Bone marrow (tissue), 2 donors: Measurements from ENCODE around the gene L3HYPDH.
"Not testable (repeated sequence)": the region's sequence is repeated elsewhere in the genome, so short reads cannot be mapped to it uniquely, and the experiment has no call there.

Experiments used
- DNase-seq, 2 donors: peaks; one replicate each; lab custom pipeline; 2025; lab: John Stamatoyannopoulos, UW

The L3HYPDH gene

DNA sequence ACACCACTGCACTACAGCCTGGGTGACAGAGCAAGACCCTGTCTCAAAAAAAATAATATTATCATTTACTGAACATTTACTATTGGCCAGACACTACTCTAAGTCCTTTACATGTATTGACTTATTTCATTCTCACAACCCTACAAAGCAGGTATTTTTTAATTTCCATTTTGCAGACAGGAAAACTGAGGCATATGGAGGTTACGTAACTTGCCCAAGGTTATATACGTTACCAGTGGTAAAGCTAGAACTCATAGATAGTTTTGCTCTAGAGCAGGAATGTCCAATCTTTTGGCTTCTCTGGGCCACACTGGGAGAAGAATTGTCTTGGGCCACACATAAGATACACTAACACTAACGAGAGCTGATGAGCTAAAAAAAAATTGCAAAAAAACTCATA is 5.7 kb downstream of the L3HYPDH start:
- DNase-seq: no peak

DNA sequence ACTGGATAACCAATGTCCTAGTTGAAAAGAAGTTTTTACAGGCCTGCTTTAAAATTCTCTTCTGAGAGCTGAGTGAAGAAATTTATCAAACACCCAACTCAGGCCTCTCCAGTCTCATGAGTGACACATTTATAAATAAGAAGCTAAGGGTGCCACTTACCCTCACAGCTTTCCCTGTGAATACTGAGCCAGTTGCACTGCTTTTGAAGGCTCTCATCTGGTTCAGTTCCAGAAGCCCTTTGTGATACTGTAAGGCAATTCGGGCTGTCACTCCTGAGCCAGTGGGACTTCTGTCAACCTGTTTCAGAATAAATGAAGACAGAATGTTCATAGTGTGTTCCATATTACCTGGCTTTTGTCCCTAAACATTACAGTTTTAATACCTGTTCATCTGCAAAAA is 8.5 kb downstream of the L3HYPDH start:
- no peak for DNase-seq

DNA sequence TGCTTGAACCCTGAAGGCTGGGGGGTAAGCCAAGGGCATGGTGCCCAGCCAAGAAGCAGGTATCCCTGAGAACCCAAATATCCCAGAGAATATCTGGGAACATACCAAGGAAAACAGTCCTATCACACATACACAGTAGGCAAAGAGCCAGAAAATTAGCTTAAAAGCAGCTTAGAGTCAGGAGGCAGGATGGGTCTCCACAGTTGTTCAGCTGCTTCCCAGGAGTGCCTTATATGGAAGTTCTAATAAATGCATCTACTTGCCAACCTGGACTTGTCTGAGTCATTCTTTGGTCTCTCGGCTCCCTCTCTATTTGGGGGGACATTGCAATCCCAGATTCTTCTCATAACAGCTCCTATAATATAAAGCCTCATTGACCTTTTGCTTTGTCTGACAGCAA is 10.0 kb downstream of the L3HYPDH start:
- DNase-seq: no peak

DNA sequence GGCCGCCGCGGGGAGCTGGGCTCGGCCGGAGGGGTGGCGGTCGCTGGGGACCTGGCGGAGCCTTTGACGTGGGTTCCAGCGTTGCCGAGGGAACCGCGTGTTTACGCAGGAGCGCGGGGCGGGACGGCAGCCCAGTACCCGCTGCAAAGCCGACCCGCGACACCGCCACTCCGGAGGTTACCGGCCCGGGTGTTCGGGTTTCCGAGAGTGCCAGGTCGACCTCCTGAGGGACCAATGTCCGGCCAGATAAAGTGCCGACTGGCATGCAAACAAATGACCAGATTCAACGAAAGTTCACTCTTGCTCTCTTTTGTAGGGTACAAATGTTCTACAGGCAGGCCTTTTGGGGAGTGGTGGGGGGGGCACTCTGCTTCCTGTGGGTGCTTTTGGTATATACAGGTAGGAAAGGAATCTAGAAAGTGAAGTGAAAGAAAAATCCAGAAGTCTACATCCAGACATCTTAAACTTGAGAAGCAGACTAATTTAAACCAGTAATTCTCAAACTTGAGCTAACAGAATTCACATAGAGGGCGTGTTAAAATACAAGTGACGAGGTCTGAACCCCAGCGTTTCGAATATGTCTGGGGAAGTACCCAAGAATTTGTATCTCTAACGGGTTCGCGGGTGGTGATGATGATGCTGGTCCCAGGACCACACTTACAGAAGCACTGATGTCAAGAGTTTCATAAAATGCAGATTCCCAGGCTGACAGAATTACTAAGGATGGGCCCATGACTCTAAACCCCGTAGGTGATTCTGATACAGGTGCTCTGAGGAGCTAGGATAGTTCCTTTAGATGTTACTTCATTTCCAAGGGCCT is 18.7 kb downstream of the L3HYPDH start, which contains the start of gene GPR135:
Gene GPR135 (minus strand): TSS at position 65 of the 820 bp plus-strand sequence. CDS start 154 bp downstream, outside the sequence.
- DNase-seq: no peak

DNA sequence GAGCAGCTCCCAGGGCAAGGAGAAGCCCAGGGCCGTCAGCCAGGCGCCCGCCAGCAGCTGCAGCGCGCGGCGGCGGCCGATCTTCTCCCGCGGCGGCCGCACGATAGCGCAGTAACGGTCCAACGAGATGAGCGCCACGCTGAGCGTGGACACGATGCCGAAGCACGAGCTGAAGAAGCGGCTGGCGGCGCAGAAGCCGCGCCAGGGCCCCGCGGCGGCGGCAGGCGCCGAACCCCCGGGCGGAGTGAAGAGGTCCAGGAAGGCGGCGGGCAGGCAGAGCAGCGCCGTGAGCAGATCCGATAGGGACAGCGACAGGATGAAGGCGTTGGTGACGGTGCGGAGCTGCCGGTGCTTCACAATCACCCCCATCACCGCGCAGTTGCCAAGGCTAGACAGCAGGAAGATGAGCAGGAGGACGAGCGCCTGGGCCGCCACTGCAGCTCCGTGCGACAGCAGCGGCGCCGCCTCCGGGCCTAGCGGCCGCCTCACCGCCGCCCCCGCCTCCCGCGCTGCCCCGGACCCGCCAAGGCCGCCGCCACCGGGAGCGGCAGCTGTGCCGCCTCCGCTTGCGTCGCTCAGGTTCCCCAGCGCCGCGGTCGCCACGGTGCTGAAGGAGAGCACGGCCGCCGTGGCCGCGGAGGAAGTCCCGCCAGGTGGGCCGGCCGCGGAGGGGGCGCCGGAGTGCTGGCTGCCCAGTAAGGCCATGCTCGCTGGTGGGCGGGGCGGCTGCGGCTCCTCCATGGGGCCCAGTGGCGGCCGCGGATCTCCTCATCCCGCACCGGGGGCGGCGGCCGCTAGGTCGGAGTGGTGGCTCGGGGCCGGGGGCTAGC is 19.5 kb downstream of the L3HYPDH start:
- DNase-seq: peak; percentile 7 to 41

DNA sequence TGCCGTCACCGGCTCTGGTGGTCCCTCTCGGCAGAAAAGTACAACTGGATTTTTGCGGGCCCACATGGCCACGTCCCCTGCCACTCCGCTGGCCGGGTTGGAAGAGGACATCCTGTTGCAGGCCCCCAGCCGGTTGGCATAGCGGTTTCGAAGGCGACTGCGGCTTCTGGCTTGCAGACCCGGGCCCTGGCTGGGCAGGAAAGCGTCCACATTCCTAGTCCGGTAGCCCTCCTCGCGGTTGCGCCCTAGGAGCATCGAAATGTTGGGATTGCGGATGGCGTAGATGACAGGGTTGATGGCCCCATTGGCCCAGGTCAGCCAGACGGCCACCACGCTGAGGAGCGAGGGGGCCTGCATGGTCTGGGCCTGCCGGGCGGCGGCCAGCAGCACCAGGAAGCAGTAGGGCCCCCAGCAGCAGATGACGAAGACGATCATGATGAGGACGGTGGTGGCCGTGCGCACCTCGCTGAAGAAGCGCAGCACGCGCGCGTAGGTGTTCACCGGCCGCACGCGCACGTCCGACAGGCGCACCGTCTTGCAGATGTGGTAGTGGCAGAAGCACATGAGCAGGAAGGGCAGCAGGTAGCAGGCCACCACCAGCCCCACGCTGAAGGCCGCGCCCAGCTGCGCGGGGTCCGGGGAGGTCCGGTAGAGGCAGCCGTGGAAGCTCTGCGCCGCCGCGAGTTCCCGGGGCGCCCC is 20.3 kb downstream of the L3HYPDH start:
- DNase-seq: no peak

DNA sequence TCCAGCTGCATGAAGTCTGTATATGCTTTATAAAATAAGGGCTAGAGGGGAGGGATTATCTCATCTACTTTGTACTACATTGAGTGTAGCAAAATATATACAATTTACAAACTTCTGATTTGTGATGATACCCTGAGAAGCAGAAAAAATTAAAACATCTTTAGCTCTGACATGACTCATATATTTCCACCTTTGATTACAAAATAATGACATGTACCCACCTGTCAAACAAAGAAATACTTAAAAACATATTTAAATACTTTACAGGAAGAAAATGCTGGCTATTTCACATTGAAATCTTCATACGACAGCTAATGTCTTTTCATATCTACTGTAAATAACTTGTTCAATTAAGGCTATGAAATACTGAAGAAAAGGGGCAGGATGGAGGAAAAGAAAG is 22.3 kb downstream of the L3HYPDH start:
- DNase-seq: no peak

DNA sequence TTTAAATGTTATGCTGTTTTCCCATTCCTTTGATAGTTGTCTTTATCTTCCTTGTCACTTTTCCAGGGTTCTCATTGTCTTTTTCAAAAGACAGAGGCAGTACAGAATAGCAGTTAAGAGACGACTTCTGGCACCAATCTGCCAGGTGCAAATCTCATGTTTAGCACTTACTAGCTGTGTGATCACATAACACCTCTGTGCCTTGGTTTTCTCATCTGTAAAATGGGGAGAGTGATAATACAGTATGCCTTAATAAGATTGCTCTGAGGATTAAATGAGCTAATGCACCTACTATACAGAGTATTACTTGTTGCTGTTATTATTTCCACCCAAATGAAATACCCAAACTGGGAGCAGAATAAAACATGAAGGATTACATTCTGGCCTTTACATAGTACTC is 23.8 kb downstream of the L3HYPDH start:
- no peak for DNase-seq

DNA sequence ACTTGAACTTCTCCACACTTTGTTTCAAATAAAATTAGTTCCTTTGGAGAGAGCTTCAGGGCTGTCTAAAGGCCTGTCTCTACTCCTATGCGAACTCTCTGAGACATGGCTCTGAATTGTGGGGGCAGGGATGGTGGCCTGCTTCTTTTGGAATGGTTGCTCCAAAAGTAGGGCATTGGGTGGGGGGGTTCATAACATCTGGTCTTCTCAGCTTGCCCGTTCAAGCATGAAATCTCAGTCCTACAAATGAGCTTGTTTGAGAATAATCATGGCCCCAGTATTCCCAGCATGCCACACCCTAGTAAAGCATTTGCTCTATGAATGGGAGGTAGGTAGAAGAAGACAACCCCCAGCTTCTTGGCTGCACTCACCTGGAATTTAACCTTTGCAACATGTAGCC is 25.7 kb downstream of the L3HYPDH start:
- DNase-seq: no peak

DNA sequence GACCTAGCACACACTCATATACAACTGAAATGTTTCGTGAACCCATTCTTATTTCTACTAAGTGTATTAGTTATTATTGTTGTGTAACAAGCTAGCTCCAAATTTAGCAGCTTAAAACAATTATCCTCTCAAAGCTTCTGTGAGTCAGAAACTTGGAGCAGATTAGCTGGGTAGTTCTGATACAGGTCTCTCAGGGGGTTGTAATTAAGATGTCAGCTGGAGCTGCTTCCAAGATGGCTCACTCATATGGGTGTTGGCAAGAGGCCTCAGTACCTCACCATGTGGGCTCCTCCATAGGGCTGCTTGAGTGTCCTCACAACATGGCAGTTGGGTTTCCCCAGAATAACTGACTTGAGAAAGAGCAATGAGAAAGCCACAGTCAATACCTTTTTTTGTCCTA is 28.8 kb downstream of the L3HYPDH start:
- DNase-seq: no peak

DNA sequence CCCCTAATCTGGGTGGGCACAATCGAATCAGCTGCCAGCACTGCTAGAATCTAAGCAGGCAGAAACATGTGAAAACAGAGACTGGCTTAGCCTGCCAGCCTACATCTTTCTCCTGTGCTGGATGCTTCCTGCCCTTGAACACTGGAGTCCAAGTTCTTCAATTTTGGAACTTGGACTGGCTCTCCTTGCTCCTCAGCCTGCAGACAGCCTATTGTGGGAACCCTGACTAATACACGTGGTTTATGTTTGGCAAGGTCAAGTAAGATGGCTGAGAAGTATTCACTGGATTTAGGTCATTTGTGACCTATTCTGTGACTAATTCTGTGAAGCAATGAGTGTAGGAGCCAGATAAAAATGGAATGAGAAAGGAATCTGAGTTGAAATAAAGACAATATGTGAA is 30.1 kb downstream of the L3HYPDH start:
- no peak for DNase-seq

DNA sequence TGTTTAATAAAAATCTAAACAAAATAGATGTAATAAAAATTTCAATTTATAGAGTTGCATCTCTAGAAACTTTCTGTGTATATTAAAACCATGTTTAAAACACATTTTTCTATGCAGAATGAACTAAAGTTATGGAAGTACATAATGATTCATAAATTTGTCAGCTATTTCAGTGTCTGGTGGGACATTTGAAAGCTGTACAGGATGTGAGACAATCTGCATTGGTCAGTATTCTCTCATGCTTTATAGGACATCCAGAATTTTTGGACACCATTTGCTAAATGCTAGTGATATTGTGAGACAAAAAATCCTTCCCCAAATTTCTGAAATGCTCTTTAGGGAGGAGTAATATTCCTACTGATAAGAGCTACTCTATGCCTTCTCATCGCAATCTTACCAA is 32.4 kb downstream of the L3HYPDH start:
- DNase-seq: no peak

DNA sequence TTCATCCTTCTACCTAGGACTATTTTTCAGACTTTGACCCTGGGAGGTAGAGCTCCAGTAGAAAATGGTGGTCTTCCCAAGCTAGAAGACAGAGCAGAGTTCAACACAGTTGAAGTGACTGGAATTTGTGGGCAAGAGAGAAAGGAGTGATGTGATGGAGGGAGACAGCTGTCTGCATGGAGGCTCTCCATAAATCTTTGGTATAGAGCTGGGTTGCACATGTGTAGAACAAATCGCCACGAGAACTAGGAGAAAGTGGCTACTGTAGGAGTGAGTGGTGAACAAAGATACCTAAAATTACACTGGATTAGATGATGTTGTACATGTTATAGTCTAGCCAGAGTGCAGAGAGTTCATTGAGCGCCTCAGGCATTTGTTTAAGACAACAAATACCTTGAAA is 33.5 kb downstream of the L3HYPDH start:
- no peak for DNase-seq

DNA sequence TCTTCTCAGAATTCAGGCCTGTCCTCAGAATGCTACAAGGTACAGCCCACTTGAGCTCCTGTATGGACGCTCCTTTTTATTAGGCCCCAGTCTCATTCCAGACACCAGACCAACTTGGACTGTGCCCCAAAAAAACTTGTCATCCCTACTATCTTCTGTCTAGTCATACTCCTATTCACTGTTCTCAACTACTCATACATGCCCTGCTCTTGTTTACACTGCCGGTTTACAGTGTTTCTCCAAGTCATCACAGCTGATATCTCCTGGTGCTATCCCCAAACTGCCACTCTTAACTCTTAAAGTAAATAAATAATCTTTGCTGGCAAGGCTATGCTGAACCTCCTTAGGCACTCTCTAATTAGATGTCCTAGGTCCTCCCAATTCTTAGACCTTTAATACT is 35.5 kb downstream of the L3HYPDH start:
- not testable (repeated sequence) for DNase-seq

DNA sequence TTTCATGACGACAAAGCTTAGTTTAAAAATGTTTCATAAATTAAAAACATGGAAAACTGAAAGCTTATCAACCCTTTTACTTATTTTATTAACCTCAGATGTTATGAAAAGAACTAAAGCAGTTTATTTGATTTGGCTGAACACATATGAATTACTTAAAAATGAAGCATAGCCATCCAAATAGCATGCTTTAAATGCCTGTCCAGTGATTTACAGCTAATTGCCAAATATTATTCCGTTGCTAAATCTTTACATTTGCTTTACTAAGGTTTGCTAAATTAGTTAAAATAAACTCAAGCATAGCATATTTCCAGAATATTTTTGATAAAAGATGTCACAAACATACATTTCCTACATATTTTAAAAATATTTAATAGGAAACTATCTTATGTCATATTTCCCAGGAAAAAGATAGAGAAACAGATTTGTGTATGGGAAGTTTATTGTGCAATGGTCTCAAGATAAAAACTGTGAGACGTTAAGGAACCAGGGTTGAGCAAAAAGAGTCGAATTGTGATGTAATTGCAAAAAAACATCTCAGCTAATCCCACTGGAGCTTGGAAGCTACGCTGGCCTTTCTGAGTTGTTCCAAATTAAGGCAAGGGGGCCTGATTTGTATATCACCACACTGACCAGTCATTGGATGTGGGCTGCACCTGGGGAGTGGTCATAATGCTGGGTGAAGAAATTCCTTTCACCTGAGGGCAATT is 44.8 kb downstream of the L3HYPDH start:
- no peak for DNase-seq

DNA sequence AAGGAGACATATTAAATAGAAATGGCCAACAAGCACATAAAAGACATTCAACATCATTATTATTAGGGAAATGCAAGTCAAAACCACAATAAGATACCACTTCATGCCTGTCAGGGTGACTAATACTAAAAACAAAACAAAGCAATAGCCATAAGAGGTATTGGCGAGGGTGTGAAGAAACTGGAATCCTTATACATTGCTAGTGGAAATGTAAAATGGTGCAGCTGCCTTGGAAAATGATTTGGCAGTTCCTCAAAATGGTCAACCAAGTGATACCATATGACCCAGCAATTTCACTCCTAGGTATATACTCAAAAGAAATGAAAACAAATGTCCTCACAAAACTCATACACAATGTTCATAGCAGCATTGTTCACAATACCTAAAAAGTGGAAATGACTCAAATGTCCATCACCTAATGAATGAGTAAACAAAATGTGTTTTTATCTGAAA is 46.0 kb downstream of the L3HYPDH start:
- no peak for DNase-seq

DNA sequence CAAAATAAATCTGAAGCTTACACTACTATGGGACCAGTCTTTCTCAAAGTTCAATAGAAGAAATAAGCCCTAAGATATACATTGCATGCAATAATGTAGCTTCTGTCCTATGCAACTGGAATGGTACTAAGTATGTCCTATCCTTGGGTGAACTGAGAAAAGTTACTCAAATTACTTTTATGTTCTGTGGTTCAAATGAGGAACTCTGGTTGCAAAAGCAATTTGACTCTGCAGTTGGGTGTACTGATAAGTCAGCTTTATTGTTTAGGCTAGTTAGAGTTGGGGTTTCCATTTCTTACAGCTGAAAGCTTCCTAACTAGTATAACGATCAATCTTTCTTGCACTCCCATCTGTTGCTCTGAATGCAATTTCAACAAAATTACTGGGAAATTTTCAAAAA is 48.2 kb downstream of the L3HYPDH start:
- DNase-seq: no peak

DNA sequence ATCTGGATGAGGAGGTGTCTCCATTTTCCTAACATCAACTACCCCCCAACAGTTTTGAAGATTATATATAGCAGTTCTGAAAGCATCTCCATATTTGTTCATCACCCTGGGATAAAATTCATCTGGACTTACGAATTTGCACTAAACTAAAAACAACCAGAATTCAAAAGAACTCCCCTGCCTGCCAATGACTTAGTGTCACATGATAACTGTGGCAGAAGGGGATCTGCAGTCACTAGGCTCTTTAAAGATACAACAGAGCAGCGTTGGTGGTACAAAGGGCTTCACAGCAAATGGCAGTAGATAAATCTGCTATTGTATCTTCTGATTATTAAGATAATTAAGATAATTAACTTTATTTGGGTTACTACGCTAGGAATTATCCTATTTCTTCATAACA is 49.1 kb downstream of the L3HYPDH start:
- no peak for DNase-seq

DNA sequence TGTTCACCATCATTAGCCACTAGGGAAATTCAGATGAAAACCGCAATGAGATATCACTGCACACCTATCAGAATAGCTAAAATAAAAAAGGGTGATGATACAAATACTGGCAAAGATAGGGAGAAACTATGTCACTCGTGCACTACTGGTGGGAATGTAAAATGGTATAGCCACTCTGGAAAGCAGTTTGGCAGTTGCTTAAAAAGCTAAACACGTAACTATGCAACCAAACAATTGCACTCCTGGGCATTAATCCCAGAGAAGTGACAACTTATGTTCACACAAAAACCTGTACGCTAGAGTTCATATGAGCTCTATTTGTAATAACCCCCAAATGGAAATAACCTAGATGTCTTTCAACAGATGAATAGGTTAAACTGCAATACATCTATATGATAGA is 54.4 kb downstream of the L3HYPDH start:
- no peak for DNase-seq

DNA sequence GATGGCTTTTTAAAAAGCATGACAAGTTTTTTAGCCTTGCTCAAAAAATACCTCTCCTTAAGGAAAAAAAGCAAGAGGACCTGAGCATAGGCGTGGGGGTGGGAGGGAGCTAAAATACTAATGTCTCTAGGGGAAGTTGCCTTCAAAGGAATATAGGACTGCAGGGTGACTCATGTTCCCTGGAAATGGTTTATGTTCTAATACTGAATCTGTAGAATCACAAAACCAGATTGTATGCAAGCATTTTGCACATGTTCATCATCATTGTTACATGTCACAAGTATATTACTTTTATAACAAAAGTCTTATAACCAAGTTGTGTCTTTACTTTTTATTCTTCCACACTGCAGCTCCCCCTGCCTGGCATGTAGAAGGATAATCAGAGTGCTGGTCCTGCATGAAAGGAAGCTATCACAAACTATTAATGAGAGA is 55.6 kb downstream of the L3HYPDH start:
- DNase-seq: no peak

DNA sequence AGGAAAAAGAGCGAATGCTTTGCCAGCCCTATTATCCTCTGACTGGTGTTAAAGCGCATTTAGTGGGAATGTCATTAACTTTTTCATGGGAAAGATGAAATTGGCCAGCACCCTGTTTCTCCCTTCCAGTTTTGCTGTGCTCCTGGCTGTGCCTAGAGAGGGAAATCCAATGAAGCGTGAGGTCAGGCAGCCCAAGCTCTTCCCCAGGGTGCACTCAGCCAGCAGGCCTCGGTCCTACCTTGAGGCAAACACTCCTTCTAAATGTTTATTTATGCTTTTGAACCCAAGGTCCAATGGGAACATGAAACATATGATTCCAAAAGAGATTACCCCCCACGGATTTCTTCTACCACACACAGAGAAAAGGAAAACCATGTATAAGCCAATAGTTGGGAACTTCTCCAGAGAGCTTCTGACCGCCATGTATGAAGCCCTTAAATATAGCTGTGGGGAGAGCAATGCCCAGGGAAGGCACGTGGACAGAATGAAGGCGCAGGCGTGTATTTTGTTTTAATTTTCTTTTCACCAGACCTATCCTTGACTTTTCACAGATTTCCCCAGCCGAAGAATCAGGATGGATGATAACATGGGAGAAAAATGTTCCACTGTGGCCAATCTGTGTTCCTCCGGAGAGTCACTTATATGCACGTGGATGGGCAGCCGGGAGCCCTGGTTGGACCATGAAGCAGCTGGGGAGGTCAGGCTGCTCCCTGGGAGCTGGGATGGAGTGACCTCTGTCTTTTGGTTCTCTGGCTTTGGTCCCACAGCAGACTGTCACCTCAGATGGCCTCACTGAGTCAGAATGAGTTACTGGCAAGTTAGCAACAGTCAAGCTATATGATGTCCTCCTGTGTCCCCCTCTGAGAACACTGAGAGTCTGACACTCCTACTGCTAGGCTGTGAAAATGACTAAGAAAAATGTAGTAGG is 56.3 kb downstream of the L3HYPDH start:
- no peak for DNase-seq
